HS-5 (cell line): ENCODE measurements around the gene EPHA4.
A peak's percentile ranks its signal among the peaks of the same experiment; 100 is the strongest.
"Not testable (repeated sequence)": the region's sequence is repeated elsewhere in the genome, so short reads cannot be mapped to it uniquely, and the experiment has no call there.

Source experiments
- DNase-seq: peaks from one replicate; pipeline ENCODE4 v3.0.0-alpha.2; 2012; ENCODE audit warnings: low read depth

Gene EPHA4

GRCh38 chr2:221539246-221539645 is 32.9 kb downstream of the EPHA4 start:
- no peak for DNase-seq

GRCh38 chr2:221535824-221536223 is 36.3 kb downstream of the EPHA4 start:
- DNase-seq, result no peak

- DNase-seq, result peak; percentile 32
These were observed 38.8 kb downstream of the EPHA4 start for GRCh38 chr2:221533299-221533698.

GRCh38 chr2:221532641-221533040 is 39.5 kb downstream of the EPHA4 start:
- DNase-seq, result no peak

- no peak for DNase-seq
These were observed 41.5 kb downstream of the EPHA4 start for GRCh38 chr2:221530653-221531037.

GRCh38 chr2:221529943-221530652 is 42.0 kb downstream of the EPHA4 start:
- peak; percentile 58 for DNase-seq

GRCh38 chr2:221529177-221529942 is 42.7 kb downstream of the EPHA4 start:
- no peak for DNase-seq

GRCh38 chr2:221527776-221528309 is 44.3 kb downstream of the EPHA4 start:
- no peak for DNase-seq

GRCh38 chr2:221524158-221524557 is 47.9 kb downstream of the EPHA4 start:
- DNase-seq, result no peak

GRCh38 chr2:221521233-221521845 is 50.8 kb downstream of the EPHA4 start:
- DNase-seq, result no peak

- no peak for DNase-seq
These were observed 53.0 kb downstream of the EPHA4 start for GRCh38 chr2:221518935-221519625.

- DNase-seq, result no peak
These were observed 53.7 kb downstream of the EPHA4 start for GRCh38 chr2:221518201-221518934.

- DNase-seq, result peak; percentile 54
These were observed 54.4 kb downstream of the EPHA4 start for GRCh38 chr2:221517696-221518151.

- DNase-seq, result no peak
These were observed 54.9 kb downstream of the EPHA4 start for GRCh38 chr2:221517146-221517695.

GRCh38 chr2:221515864-221516263 is 56.2 kb downstream of the EPHA4 start:
- no peak for DNase-seq

GRCh38 chr2:221514305-221515040 is 57.6 kb downstream of the EPHA4 start:
- no peak for DNase-seq

- DNase-seq, result no peak
These were observed 58.9 kb downstream of the EPHA4 start for GRCh38 chr2:221513232-221513631.

- DNase-seq, result not testable (repeated sequence)
These were observed 60.8 kb downstream of the EPHA4 start for GRCh38 chr2:221511325-221511724.

GRCh38 chr2:221506469-221506868 is 65.6 kb downstream of the EPHA4 start:
- no peak for DNase-seq

- no peak for DNase-seq
These were observed 66.5 kb downstream of the EPHA4 start for GRCh38 chr2:221505605-221506004.
